GM18870 (cell line): ENCODE results near the gene TMTC1.

ENCODE experiments used
- ATAC-seq: cut with Tn5 transposase; IDR thresholded peaks from one replicate; pipeline ENCODE4 v1.9.1; 2021; ENCODE audit warnings: moderate library complexity; ENCODE audit not compliant: unreplicated experiment

Gene TMTC1

GRCh38 chr12:29781188-29781587 is 2.6 kb downstream of the TMTC1 start:
- no peak for ATAC-seq

DNA sequence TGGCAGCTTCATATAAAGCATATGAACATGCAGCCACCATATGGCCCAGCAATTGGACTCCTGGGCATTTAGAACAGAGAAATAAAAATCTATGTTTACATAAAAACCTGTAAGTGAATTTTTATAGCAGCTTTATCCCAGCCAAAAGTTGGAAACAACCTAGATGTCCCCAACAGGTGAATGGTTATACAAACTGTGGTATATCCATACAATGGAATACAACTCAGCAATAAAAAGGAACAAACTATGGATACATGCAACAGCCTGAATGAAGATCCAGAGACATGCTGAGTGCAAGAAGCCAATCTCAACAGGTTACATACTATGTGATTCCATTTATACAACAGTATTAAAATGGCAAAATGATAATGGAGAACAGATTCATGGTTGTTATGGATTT is 3.7 kb downstream of the TMTC1 start:
- no peak for ATAC-seq

GRCh38 chr12:29778531-29778930 is 5.2 kb downstream of the TMTC1 start:
- no peak for ATAC-seq

- ATAC-seq, result no peak
Measured at GRCh38 chr12:29773076-29773475, 10.7 kb downstream of the TMTC1 start.

- ATAC-seq, result no peak
Measured at GRCh38 chr12:29771786-29772185, 12.0 kb downstream of the TMTC1 start.

DNA sequence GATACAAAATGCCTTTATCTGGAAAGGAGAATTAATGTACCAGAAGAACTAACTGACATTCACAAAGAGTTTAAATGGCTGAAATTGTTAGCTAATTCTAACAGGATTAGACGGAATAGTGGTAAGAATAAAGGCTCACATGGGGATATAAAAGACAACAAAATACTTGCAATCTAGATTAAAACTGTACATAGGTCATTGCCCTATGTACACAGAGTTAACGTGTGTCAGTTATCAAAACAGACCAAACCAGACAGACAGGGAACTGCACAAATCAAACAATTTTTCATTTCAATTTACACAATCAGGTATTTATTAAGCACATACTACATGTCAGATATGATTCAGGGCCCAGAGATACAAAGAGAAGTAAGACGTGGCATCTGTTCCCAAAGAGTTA is 12.6 kb downstream of the TMTC1 start:
- ATAC-seq, result no peak

GRCh38 chr12:29769162-29769858 is 14.4 kb downstream of the TMTC1 start:
- no peak for ATAC-seq

- ATAC-seq, result peak; percentile 66
Measured at GRCh38 chr12:29768372-29768771, 15.4 kb downstream of the TMTC1 start.

DNA sequence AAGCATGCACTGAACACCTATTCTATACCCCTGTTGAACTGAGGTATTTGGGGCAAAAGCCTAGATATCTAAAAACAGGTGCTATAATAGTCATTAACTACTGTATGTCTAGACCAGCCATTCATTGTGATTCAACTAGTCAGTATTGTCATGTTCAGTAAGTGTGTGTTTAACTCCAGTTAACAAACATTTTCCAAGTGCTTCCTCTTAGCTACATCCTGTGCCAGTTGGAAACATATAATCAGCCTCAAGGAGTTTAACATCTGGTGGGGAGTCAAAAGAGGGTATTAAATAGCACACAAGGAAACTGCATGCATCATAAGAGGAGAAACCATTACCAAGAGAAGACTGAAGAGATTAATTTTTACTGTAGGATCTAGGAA is 20.4 kb downstream of the TMTC1 start:
- no peak for ATAC-seq

GRCh38 chr12:29762637-29763300 is 21.0 kb downstream of the TMTC1 start:
- no peak for ATAC-seq

DNA sequence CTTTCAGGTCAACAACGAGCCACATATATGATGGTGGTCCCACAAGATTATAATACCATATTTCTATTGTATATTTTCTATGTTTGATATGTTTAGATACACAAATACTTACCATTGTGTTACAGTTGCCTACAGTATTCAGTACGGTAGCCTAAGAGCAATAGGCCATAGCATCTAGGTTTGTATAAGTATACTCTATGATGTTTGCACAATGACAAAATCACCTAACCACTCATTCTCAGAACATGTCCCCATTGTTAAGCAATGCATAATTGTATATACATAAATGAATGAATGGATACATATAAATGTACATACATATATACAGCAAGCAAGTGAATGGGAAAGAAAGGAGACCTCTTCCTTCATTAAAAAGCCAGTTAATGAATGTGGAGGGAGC is 23.8 kb downstream of the TMTC1 start:
- no peak for ATAC-seq

DNA sequence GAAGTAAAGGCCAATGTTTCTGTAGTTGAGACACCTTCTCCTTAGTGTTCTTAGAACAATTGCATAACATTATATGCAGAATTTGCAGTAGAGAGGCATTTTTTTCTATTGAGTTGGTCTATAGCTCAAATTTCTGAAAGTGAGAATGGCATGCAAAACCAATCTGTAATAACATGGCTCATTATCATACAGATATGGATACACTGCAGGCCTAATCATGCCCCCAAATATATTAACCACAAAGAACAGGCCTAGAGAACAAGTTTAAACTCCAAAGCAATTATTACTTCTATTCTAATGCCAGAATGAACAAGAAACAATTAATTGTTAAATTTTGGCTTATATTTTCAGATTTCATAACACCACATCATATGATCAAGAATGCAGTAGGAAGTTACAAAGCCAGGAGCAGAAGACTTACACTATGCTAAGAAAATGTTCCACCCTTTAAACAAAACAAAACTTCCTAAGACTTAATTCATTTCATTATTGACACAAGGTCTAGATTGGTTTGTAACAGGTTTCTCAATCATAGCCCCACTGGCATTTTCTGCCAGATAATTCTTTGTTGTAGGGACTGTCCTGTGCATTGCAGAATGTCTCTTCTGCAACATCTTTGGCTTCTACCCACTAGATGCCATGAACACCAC is 26.9 kb downstream of the TMTC1 start:
- no peak for ATAC-seq

DNA sequence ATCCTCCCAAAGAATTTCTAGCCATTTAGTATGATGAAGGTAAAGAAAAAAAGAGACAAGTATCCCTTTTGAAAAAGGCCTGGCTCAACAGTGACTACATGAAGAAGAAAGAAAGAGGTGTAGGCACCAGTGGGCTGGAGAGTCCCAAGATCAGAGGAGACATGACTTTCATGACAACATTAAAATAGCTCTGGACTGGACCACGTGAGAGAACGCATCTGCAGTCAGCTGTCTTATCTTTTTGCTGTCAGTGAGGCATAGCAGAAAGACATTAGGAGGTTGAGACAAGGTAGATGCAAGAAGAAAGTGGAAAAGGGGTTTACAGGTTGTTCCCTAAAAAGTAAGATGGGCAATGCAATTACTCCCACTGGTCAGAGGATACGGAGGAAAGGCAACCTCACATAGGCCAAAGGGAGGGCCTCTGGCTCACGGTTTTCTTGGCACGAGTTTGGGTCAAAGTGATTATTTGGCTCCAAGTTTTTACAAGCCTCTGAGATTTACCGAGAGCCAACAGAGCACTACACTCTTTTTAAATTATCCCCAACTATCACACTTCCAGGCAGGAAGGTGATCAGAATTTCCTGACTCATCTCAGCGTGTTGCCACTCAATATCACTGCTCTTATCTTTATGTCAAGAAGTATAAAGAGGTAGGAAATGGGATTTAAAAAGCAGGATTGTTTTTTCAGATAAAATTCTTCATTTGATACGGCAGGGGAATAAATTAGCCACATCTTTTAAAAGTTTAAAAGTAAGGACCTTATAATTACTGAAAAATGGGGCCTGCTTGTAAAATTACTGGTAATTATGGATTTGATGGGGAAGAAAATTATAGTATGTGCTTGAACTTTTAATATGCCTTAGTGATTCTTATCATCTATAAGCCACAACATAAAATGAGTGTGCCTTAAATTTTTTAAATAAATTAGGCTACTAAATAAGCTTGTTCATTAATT is 29.2 kb downstream of the TMTC1 start:
- ATAC-seq, result no peak

DNA sequence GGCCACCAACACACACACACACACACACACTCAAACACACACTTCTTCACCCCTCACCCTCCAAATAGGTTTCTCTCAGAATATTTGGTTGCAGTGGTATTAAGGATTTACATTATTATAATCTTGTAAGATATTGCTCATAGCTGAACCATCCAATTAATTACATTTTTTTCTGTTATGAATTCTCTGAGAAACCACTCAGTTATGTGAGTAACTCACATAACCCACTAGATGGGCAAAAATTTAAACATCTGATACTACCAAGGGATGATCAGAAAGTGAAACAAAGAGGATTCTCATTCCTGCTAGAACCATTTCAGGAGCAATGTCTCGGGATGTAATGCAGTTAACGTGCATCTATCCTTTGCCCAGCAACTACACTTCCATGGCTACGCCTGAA is 31.6 kb downstream of the TMTC1 start:
- no peak for ATAC-seq

DNA sequence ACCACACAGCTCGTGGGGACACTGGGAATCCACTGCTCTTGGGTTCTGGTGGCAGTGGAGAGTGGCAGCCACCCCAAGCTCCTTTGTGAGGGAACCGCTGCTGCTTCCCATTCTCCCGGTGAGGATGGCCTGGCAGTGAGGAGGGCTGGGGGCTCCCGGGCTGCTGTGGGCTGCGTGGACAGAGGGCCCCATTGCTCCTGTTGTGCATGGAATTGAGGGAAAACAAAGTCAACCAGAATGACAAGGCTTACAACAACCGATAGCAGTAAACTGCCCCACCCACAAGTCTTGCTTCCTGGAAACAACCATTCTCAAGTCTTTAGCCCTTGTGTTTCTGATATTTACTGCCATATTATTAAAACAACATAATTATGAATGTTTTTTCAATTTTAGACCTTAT is 32.1 kb downstream of the TMTC1 start:
- no peak for ATAC-seq

DNA sequence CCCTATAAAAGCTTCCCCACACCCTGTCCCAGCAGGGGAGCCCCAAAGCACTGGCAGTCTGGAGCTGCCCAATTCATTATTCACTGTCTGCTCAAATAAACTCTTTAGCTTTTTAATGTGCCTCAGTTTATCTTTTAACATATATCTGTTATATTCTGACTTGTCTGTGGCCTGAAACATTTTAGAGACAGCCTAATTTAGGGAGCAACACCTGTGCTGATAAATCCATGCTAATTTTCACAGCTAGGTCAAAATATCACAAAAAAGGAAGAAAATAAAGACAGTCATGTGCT is 32.9 kb downstream of the TMTC1 start:
- ATAC-seq, result no peak

DNA sequence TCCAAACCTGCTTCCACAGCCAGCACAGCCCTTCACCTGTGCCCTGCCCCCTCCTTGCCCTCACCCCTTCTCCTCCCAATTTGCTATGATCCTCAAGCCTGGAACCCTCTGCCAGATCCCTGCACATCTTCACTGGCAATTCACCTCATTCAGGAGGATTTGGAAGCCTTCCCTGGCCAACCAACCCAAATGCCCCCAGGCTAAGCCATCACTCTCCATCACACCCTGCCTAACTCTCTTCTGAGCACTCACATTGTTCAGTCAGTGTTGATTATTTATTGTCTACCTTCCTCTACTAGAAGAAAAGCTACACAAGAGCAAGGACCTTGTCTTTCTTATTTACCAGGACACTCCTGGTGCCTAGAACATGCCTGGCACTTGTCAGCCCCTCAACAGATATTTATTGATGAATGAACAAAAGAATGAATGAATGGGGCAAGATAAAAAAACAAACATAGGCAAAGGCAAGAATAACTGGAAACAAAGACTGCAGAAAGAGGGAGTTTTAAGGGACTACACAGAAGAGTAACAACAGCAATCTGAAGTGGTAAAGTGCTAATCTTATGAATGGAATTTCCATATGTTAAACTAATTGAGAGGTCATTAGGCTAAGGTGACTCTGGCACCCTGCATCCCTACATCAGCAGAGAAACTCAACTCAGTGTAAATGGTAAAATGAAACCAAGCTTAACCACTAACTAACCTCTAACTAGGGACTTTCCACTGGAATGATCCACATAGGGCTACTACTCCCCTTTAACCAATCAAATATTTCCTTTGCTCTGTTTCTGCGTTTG is 33.4 kb downstream of the TMTC1 start:
- peak; percentile 94 for ATAC-seq

DNA sequence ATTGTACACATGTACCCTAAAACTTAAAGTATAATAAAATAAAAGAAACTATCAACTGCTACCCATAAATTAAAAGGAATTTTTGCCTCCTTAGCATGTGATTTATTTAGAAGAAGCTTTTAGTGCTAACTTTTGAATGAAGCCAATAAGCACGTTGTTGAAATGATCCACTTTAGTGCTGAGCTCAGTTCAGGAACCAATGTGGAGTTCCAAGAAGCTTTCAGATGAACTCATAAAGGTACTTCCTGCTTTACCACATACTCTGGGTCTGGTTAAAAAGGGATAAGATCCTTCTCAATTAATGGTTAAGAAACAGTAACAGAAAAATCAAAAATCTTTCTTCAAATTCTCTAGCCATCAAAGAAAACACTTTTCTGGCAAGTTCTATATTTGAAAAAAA is 39.4 kb downstream of the TMTC1 start:
- no peak for ATAC-seq

DNA sequence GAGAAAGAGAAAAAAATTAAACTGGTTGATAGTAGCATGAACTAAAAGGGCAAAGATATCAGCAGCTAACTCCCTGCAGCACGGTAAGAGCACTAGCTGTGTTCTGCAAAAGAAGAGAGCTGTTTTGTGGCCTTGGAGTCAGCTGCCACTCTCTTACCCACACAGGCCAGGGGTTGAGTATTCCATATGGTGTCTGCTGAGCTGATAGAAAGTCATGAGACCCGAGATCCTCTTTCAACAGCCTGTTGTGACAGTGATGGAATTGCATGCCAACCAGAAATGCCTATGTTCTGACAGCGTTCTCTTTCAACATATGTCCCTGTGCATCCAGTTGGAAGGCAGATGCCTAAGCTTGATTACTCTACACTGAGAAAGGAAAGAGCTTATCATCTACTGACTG is 39.9 kb downstream of the TMTC1 start:
- no peak for ATAC-seq

GRCh38 chr12:29743077-29743476 is 40.7 kb downstream of the TMTC1 start:
- ATAC-seq, result no peak

- no peak for ATAC-seq
Measured at GRCh38 chr12:29742646-29743045, 41.1 kb downstream of the TMTC1 start.
